Smooth muscle cell (in vitro differentiated cells): ENCODE results near the gene SNORC. TPM values are rescaled to one million over a fixed set of nuclear protein-coding genes. Genes with fewer than 3 reads are reported as not detected.

ENCODE experiments used
- DNase-seq: peaks from one replicate; lab custom pipeline; 2025; ENCODE audit not compliant: unreplicated experiment; lab: John Stamatoyannopoulos, UW
- H2AFZ ChIP-seq: fragments of 200-600 bp; sonication (generic); 2 replicates; pipeline ENCODE4 v1.6.0; 2016; ENCODE audit warnings: antibody characterized with exemption, low read depth, mild to moderate bottlenecking
- H3F3A ChIP-seq: fragments of 200-600 bp; sonication (generic); 2 replicates; pipeline ENCODE4 v1.6.0; 2017; ENCODE audit warnings: antibody characterized with exemption, low read depth
- H3K27ac ChIP-seq: fragments of 200-600 bp; sonication (generic); 2 replicates; pipeline ENCODE4 v1.5.1; 2016; ENCODE audit warnings: low read depth, mild to moderate bottlenecking
- H3K27me3 ChIP-seq: fragments of 200-600 bp; sonication (generic); 2 replicates; pipeline ENCODE4 v1.6.1; 2016; ENCODE audit warnings: low read depth, mild to moderate bottlenecking
- H3K36me3 ChIP-seq: fragments of 200-600 bp; sonication (generic); 2 replicates; pipeline ENCODE4 v1.5.1; 2016; ENCODE audit warnings: low read depth
- H3K4me1 ChIP-seq: fragments of 200-600 bp; sonication (generic); 2 replicates; pipeline ENCODE4 v1.5.1; 2016; ENCODE audit warnings: low read depth
- H3K4me2 ChIP-seq: fragments of 200-600 bp; sonication (generic); 2 replicates; pipeline ENCODE4 v1.6.0; 2016; ENCODE audit warnings: mild to moderate bottlenecking
- H3K4me3 ChIP-seq: fragments of 200-600 bp; sonication (generic); 2 replicates; pipeline ENCODE4 v1.5.1; 2016; ENCODE audit warnings: mild to moderate bottlenecking
- H3K79me2 ChIP-seq: fragments of 200-600 bp; sonication (generic); 2 replicates; pipeline ENCODE4 v1.6.0; 2016; ENCODE audit warnings: low read depth, mild to moderate bottlenecking
- H3K9ac ChIP-seq: fragments of 200-600 bp; sonication (generic); 2 replicates; pipeline ENCODE4 v1.6.0; 2016; ENCODE audit warnings: low read depth
- H3K9me3 ChIP-seq: fragments of 200-600 bp; sonication (generic); replicated peaks from 2 replicates; pipeline ENCODE4 v1.5.1; 2016; ENCODE audit warnings: low read depth
- H4K20me1 ChIP-seq: fragments of 200-600 bp; sonication (generic); 2 replicates; pipeline ENCODE4 v1.6.0; 2016; ENCODE audit warnings: low read depth
- WGBS: methylation state at CpG from one replicate; pipeline ENCODE4 v1.1.7; 2016; ENCODE audit warnings: low lambda C conversion rate; 5-methylcytosine and 5-hydroxymethylcytosine counted together
- polyA plus RNA-seq: library from polyadenylated mRNA; unstranded; fragments of >200 nt; fragmentation: Nextera tagmentation; extraction: Ambion mirVana; gene quantifications from 2 replicates; pipeline ENCODE4 v1.2.1, GENCODE V29; 2016
- total RNA-seq: library from RNA; depleted of rRNA; stranded (reverse); fragments of >200 nt; gene quantifications from 2 replicates; pipeline ENCODE4 v1.2.3, GENCODE V29; 2014
- TF ChIP-seq, protein P1 (sequence below): fragments of 200-600 bp; sonication (generic); IDR thresholded peaks from 2 replicates; pipeline ENCODE4 v1.5.1; 2017; ENCODE audit warnings: borderline replicate concordance, mild to moderate bottlenecking, antibody characterized with exemption; ENCODE audit not compliant: insufficient read depth, poor library complexity, severe bottlenecking

Gene SNORC
- total and polyA plus RNA-seq, 2 experiments from 2014 or later = 0.18 to 0.78 TPM

DNA sequence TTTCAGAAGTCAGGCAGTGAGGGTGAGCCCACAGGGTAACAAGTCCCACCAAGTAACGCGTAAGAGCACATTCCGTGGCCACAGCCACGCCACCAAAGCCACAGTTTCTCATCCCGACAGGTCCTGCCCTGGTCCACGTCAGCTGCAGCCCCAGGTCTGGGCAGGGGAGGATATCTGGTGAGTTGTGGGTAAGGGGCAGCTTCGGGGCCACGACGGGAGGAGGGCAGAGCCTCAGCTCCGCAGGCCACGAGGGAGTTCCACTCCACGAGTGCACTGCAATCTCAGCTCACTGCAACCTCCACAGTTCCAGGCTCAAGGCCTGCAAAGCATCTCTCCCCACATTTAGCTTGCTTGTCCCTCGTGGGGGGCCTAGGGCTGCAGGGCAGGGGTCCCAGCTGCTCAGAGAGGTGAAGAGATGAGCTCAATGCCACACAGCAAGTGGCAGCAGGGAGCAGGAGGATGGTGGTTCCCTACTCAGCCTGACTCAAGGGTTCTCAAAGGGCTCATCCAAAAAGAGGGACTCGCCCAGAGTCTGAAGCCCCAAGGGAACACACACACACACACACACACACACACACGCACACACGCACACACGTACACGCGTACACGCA, 12.5 kb downstream of the SNORC start:
- Histone ChIP-seq H3K4me1 (no peaks in the 10 kb centered on the region), H3K9ac (no peak overlapping the region), H3K27me3 (no peaks in the 10 kb centered on the region), H3K36me3 (no peaks in the 10 kb centered on the region), H3K79me2 (no peaks in the 10 kb centered on the region), H4K20me1 (no peaks in the 10 kb centered on the region), H3K27ac (no peak overlapping the region), H3K4me3 (no peak overlapping the region), H2AFZ (no peak overlapping the region), H3F3A (no peaks in the 10 kb centered on the region), H3K4me2 (no peak overlapping the region), H3K9me3 (no peaks in the 10 kb centered on the region)
- 94% methylated on average over 20 of the region's 20 CpGs for WGBS
- DNase-seq = no peak
- TF ChIP-seq, protein P1, sequence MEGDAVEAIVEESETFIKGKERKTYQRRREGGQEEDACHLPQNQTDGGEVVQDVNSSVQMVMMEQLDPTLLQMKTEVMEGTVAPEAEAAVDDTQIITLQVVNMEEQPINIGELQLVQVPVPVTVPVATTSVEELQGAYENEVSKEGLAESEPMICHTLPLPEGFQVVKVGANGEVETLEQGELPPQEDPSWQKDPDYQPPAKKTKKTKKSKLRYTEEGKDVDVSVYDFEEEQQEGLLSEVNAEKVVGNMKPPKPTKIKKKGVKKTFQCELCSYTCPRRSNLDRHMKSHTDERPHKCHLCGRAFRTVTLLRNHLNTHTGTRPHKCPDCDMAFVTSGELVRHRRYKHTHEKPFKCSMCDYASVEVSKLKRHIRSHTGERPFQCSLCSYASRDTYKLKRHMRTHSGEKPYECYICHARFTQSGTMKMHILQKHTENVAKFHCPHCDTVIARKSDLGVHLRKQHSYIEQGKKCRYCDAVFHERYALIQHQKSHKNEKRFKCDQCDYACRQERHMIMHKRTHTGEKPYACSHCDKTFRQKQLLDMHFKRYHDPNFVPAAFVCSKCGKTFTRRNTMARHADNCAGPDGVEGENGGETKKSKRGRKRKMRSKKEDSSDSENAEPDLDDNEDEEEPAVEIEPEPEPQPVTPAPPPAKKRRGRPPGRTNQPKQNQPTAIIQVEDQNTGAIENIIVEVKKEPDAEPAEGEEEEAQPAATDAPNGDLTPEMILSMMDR = no peak

DNA sequence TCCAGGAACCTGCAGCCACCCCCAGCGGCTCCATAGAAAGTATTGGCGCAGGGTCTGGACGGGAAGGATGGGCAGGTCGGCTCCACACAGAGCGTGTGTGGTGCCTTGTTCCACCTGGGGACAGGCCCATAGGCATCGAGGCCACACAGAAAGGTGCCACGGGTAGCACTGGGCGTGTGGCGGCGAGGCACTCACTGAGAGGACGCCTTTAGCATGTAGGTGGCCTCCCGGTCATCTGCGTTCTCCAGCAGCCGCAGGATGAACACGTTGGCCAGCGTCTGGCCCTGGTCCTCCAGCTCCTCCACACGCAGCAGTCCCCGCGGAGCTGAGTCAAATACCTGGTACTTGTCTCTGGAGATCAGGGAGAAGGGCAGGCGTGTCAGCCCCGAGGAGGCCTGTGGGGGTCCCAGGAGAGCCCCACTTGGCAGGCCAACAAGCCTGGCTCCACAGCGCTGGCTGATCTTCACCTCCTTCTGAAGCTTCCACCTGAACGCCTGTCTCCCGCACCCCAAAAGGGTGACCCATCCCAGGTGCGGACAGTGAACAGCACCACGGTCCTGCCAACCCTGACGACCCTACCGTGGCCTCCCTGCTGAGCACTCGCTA, 13.2 kb downstream of the SNORC start:
- H3K79me2 ChIP-seq = no peaks in the 10 kb centered on the region
- H3K4me2 ChIP-seq = no peak overlapping the region
- H3F3A ChIP-seq = no peaks in the 10 kb centered on the region
- H4K20me1 ChIP-seq = no peaks in the 10 kb centered on the region
- no peak for DNase-seq
- H3K9me3 ChIP-seq = no peaks in the 10 kb centered on the region
- H3K36me3 ChIP-seq = no peaks in the 10 kb centered on the region
- H3K9ac ChIP-seq = no peak overlapping the region
- no peaks in the 10 kb centered on the region for H3K4me1 ChIP-seq
- no peak overlapping the region for H3K27ac ChIP-seq
- no peak overlapping the region for H2AFZ ChIP-seq
- TF ChIP-seq, protein P1 = no peak
- WGBS = 92% methylated on average over 28 of the region's 29 CpGs
- no peak overlapping the region for H3K4me3 ChIP-seq
- no peaks in the 10 kb centered on the region for H3K27me3 ChIP-seq

DNA sequence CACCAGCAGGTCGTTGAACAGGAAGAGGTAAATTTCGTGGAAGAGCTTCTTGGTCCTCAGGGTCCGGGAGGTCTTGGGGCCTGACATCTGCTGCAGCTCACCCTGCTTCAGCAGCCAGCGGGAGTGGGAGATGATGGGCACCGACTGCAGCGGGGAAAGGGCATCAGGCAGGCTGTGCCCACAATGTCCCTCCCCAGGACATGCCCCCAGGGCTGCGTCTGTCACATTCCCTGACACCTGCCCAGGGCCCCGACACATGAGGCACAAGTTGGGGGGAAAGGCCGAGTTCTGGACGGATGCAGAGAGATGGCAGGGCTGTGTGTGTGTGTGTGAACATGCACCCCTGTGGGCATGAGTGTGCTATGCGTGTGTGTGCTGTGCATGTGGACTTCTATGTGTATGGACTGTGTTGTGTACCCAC, 13.9 kb downstream of the SNORC start:
- H3K4me1 ChIP-seq = no peaks in the 10 kb centered on the region
- H3K27me3 ChIP-seq = no peaks in the 10 kb centered on the region
- no peak overlapping the region for H3K4me3 ChIP-seq
- H3F3A ChIP-seq = no peaks in the 10 kb centered on the region
- no peak overlapping the region for H3K4me2 ChIP-seq
- H2AFZ ChIP-seq = no peak overlapping the region
- no peaks in the 10 kb centered on the region for H3K36me3 ChIP-seq
- WGBS = 89% methylated on average over 11 of the region's 11 CpGs
- TF ChIP-seq, protein P1 = no peak
- DNase-seq = no peak
- H3K9ac ChIP-seq = no peak overlapping the region
- H3K27ac ChIP-seq = no peak overlapping the region
- no peaks in the 10 kb centered on the region for H3K79me2 ChIP-seq
- H3K9me3 ChIP-seq = no peaks in the 10 kb centered on the region
- no peaks in the 10 kb centered on the region for H4K20me1 ChIP-seq
